HG03064 (cell line): ENCODE results near the gene GABARAPL1.

Source experiments
- ATAC-seq: cut with Tn5 transposase; IDR thresholded peaks from one replicate; pipeline ENCODE4 v1.9.1; 2021; ENCODE audit warnings: low read depth; ENCODE audit not compliant: unreplicated experiment

Gene GABARAPL1

GRCh38 chr12:10226731-10227130, 14.1 kb downstream of the GABARAPL1 start:
- ATAC-seq: no peak

DNA sequence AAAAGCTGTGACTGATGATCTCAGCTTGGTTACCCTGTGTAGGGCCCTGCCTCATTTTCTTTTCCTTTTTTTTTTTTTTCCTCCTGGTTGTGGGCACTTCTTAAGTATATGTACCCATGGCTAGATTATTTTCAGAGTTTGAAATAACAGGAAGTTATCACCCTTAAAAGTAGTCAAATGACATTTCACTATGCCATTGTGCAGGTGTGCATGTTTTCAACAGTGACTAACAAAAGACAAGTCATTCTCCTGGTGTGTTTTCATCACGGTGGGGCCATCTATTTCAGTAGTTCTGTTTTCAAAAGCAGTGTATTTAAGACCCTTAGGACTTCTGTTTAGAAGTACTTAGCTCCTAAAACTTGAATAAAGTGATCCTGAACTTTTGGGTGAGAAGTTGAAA, 15.0 kb downstream of the GABARAPL1 start:
- ATAC-seq: no peak

- ATAC-seq: no peak
Observed at GRCh38 chr12:10234562-10234961, 21.9 kb downstream of the GABARAPL1 start.

DNA sequence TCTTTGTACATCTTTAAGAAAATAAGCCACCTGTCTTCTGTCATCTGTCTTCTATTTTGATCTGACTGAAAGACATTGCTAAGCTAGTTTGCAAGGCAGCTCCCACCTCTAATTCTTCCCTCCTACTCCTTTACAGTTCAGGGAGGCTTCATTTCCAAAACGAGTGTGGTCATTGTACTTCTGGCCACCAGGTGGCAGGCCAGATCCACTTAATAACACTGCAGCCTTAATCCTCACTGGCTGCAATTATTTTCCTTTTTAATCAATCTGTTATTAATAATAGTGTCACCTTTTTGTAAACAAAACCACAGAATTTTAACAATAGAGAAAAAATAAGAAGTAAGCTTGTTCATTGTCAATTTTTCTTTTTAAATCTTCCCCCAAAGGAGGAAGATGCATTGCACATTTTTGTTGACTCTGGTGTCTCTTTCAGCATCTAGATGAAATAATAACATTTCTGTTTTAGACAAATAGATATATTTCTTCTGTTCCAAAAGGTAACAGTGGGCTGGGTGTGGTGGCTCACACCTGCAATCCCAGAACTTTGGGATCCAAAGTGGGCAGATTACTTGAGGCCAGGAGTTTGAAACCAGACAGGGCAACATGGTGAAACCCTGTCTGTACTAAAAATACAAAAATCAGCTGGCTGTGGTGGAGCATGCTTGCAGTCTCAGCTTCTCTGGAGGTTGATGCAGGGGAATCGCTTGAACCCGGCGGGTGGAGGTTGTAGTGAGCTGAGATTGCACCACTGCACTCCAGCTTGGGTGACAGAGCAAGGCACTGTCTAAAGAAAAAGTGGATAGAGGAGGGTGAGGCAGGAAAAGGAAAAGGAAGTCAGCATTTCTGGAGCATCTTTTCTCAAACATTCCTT, 23.3 kb downstream of the GABARAPL1 start:
- no peak for ATAC-seq

DNA sequence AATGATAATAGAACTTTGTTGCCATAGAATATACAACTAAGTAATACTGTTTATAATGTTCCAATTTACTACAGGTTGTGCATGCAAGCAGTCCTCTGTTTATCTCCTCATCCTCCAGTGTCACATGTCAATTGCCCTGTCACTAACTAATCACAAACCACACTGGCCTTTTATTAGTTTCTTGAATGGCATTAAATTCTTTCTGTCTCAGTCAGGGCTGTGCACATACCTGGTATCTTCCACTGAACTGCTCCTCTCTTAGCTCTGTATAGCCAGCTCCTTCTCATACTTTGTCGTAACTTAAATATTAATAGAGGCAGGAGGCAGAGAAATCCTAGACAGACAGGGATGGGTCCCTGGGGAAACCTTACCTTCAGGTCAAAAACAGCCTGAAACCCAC, 24.0 kb downstream of the GABARAPL1 start:
- no peak for ATAC-seq

- no peak for ATAC-seq
Observed at GRCh38 chr12:10238526-10238925, 25.8 kb downstream of the GABARAPL1 start.

- no peak for ATAC-seq
Observed at GRCh38 chr12:10241290-10241689, 28.6 kb downstream of the GABARAPL1 start.

DNA sequence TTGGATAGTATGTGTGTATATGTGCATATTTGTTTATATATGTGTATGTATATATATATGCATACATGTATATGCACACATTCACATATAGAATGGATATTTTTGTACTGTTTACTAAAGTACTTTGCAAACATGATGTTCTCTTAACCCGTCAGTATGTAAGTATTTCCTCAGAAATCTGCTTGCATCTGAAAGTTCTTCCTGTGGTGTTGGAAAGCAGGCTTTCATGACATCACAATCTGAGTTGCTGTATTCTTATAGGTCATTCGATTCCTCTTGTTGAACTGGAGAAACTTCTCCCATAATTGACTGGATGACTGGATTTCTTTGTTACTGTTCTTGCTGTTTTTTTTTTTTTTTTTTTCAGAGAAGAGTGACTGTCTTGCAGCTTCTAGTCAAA, 29.1 kb downstream of the GABARAPL1 start:
- no peak for ATAC-seq

DNA sequence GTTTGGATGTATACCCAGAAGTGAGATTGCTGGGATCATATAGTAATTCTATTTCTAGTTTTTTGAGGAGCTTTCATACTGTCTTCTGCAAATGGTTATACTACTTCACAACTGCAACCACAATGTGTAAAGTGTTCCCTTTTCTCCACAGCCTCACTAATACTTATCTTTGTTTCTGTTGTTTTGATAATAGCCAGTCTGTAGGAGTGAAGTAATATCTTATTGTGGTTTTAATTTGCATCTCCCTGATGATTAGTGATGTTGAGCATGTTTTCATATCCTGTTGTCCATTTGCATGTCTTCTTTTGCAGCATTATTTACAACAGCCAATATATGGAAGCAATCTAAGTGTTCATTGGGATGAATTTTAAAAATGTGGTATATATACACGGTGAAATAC, 29.9 kb downstream of the GABARAPL1 start:
- no peak for ATAC-seq

DNA sequence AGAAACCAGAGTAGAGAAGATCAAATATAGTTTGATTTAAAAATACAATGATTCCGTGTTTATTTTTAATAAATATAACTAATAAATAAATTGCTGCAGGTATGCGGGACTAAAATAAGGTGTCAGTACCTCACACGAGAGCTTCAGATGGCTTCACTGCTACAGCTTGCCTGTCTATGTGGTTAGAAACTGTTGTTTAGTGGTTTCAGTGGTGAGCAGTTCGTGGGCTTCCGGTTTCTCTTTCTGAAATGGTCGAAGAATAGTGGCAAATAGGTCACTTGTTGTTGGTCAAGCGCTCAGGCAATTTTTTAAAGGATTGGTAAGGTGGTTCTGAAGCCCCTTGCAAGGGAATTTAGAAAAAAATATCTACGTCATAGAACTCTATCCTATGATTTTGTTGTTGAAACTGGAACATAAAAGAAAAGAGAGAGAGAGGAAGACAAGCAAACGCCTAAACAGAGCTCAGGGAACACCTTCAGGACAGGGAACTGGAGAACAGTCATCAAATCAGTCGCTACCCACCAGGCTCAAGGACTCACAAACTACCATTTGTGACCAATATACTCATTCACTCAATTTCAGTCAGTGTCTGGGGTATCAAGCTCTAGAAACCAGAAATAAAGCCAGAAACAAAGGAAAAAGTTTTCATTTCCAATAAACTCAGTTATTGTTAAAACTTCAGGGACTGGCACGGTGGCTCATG, 31.3 kb downstream of the GABARAPL1 start:
- ATAC-seq: peak; percentile 87

GRCh38 chr12:10247436-10248058, 34.9 kb downstream of the GABARAPL1 start:
- ATAC-seq: no peak

DNA sequence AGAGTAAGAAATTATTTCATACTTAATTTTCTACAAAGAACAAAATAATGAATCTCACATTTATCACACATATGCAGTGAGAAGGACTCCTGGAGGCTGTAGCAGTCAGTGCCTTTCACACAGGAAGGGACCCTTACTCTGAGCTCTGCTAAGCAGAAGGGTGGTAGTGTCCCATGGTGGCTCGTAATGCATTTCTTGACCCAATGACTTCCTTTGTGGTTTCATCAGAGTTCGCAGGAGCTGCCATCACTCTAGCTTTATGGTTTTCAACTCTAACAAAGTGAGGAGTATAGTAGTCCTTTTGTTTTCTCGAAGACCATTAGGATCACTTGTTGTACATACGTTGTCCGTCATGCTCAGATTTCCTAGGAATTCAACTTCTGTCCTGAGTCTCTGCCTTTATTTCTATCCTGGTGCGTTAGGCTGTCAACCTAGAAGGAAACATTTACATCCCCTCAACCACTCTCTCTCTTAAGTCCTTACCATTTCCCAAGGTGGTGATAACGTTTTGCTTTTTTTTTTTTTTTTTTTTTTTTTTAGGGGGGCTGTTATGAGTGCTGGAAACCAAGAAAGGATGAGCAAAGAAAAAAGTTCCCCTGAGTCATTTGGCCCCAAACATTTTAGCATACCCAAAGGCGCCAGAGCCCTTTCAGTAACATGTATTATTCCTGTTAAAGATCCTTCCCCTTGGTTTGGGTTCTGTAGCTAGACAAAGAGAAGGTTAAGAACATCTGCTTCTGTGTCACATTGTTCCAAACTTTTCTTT, 37.2 kb downstream of the GABARAPL1 start:
- no peak for ATAC-seq

DNA sequence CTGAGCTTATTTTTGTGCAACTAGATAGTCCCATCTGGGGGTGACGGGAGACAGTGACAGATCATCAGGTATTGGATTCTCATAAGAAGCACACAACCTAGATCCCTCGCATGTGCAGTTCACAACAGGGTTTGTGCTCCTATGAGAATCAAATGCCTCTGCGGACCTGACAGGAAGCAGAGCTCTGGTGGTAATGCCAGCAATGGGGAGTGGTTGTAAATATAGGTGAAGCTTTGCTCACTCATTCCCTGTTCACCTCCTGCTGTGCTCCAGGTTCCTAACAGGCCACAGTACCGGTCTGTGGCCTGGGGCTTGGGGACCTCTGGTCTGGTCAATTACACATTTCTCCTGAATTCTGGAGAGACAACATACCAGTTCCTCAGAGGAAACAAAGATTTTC, 39.0 kb downstream of the GABARAPL1 start:
- no peak for ATAC-seq

- ATAC-seq: no peak
Observed at GRCh38 chr12:10252201-10252600, 39.5 kb downstream of the GABARAPL1 start.

DNA sequence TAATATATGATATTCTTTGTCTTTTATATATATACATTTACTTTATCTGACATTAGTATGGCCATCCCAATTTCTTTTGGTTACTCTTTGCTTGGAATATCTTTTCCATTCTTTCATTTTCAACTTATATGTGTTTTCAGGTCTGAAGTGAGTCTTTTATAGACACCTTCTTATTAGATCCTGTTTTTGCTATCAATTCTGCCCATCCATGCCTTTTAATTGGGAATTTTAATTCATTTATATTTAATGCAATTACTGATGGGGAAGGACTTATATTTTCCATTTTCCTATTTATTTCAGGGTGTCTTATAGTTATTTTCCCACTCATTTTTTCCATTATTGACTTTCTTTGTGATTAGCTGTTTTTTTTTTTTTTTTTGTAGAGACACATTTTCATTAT, 43.4 kb downstream of the GABARAPL1 start:
- ATAC-seq: no peak

DNA sequence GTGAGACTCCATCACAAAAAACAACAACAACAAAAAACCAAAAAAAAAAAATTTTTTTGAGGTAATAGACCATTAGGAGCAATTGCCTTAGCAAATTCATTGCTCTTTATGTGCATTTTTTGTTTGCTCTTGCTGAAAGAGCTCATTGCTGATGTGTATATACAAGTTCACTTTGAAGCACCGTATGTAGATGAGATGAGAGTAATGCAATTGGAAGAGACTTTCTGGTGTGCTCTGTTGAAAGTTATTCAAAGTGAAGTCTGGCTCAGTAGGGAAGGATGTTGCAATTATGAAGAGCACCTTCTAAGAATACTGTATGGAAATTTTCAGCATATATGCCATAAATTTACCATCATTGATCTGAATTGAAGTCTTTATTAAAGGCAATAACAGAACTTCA, 48.2 kb downstream of the GABARAPL1 start:
- no peak for ATAC-seq

DNA sequence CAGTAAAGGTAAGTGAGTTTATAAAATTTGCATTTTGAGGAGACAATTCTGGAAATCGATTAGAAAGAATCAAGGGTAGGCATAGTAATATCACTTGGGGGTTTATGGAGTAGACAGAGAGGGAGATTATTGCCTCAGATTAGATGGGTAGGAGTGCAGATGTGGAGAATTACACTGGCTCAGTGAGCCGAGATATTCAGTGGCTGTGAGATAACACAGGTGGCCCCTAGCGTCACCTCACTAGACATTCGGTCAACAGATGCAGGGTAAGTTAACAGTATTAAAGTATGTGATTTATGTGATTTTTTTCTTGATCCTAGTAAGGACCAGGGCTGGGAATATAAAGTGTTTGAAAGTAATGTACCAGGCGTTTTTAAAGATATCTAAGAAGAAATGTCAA, 55.4 kb downstream of the GABARAPL1 start:
- no peak for ATAC-seq

- no peak for ATAC-seq
Observed at GRCh38 chr12:10272467-10272866, 59.8 kb downstream of the GABARAPL1 start.
